HepG2 (cell line): ENCODE results near the gene DCP2. TPM values are rescaled to one million over a fixed set of nuclear protein-coding genes. Genes with fewer than 3 reads are reported as not detected.

ENCODE experiments used
- ATAC-seq: fragments of 200-7000 bp; cut with Tn5 transposase; 3 replicates; pipeline ENCODE4 v1.9.1; 2020; ENCODE audit warnings: mild to moderate bottlenecking, moderate library complexity
- BruUV-seq: library from RNA; stranded (reverse); fragments of 400-500 nt; replicated peaks from 2 replicates; lab custom pipeline; 2021; lab: Mats Ljungman, UMichigan
- CTCF ChIA-PET: fragments of 300-600 bp; formaldehyde crosslinking; extraction: SDS; loops from one replicate; lab custom pipeline; 2021; ENCODE audit warnings: low total read pairs, inconsistent platforms, low intra/inter-chr PET ratio; lab: Yijun Ruan, JAX
- POLR2A ChIA-PET: fragments of 350-600 bp; sonication (Branson Sonifier 250); formaldehyde crosslinking; loops from one replicate; lab custom pipeline; 2020; ENCODE audit warnings: antibody characterized with exemption, inconsistent platforms; lab: Yijun Ruan, JAX
- DNase-seq: peaks from one replicate; pipeline ENCODE4 v3.0.0-alpha.2; 2015; ENCODE audit warnings: low spot score
- FAIRE-seq: peaks from 3 replicates; lab custom pipeline; 2011; peaks lifted over from hg19 to GRCh38; lab: Jason Lieb, UNC
- H2AFZ ChIP-seq: one replicate; pipeline ENCODE4 v1.6.1; 2011; ENCODE audit warnings: low read length, inconsistent platforms
- H3K27ac ChIP-seq: fragments of 300-600 bp; 3 replicates; pipeline ENCODE4 v1.8.0; 2011; ENCODE audit warnings: mixed run types, mild to moderate bottlenecking, mixed read lengths, low read length, inconsistent platforms; ENCODE audit not compliant: insufficient read depth; ENCODE audit errors: extremely low read length
- H3K27me3 ChIP-seq, 2 experiments: fragments of 200-600 bp in 1 of 2; 2 replicates in 1 of 2; 3 replicates in 1 of 2; pipeline versions ENCODE4 v1.6.0 to v1.8.0; 2011; ENCODE audit warnings: low read length in 2 of 2, mild to moderate bottlenecking in 2 of 2, moderate library complexity in 2 of 2, inconsistent platforms in 1 of 2; ENCODE audit not compliant: insufficient read depth in 2 of 2, control insufficient read depth in 1 of 2
- H3K36me3 ChIP-seq, 2 experiments: fragments of 200-600 bp in 1 of 2; replicated peaks in 1 of 2; 2 replicates in 1 of 2; 3 replicates in 1 of 2; pipeline versions ENCODE4 v1.5.1 to v1.8.0; 2011; ENCODE audit warnings: low read length in 2 of 2, inconsistent platforms in 1 of 2; ENCODE audit not compliant: insufficient read depth in 2 of 2, control insufficient read depth in 1 of 2
- H3K4me1 ChIP-seq: 2 replicates; pipeline ENCODE4 v1.5.1; 2012; ENCODE audit warnings: low read length, inconsistent platforms; ENCODE audit not compliant: insufficient read depth
- H3K4me2 ChIP-seq: 2 replicates; pipeline ENCODE4 v1.6.0; 2011; ENCODE audit warnings: low read depth, low read length, inconsistent platforms
- H3K4me3 ChIP-seq, 3 experiments: fragments of 200-600 bp in 1 of 3; sonication (generic), shearing (Covaris generic) in 1 of 3; replicated peaks in 1 of 3; 2 replicates each; pipeline ENCODE4 v1.5.1; 2011 to 2016; ENCODE audit warnings: low read length in 3 of 3, inconsistent platforms in 2 of 3, low read depth in 2 of 3, mild to moderate bottlenecking in 2 of 3, control low read depth in 1 of 3, mixed read lengths in 1 of 3; ENCODE audit not compliant: insufficient read depth in 1 of 3
- H3K79me2 ChIP-seq: one replicate; pipeline ENCODE4 v1.6.1; 2011; ENCODE audit warnings: low read length, inconsistent platforms; ENCODE audit not compliant: insufficient read depth
- H3K9ac ChIP-seq: 2 replicates; pipeline ENCODE4 v1.6.0; 2011; ENCODE audit warnings: mild to moderate bottlenecking, low read depth, low read length, inconsistent platforms; ENCODE audit not compliant: insufficient read depth
- H3K9me3 ChIP-seq: 2 replicates; pipeline ENCODE4 v1.5.1; 2012; ENCODE audit warnings: mild to moderate bottlenecking, low read length
- H4K20me1 ChIP-seq: 2 replicates; pipeline ENCODE4 v1.6.0; 2011; ENCODE audit warnings: inconsistent platforms, mild to moderate bottlenecking, low read length, moderate library complexity; ENCODE audit not compliant: insufficient read depth
- ETV6 ChIP-seq: sonication (generic); formaldehyde crosslinking; conservative IDR thresholded peaks from 2 replicates; pipeline ENCODE4 v1.4.0; 2020; ENCODE audit warnings: missing genetic modification reagents
- GTF2F1 ChIP-seq: fragments of 150-350 bp; IDR thresholded peaks from 2 replicates; pipeline ENCODE4 v1.6.1; 2014; ENCODE audit warnings: low read length
- JUNB ChIP-seq: sonication (generic); formaldehyde crosslinking; IDR thresholded peaks from 2 replicates; pipeline ENCODE4 v1.8.0; 2022; ENCODE audit warnings: missing genetic modification reagents, mild to moderate bottlenecking, borderline replicate concordance
- KAT7 ChIP-seq: IDR thresholded peaks from 2 replicates; pipeline ENCODE4 v1.6.1; 2018; ENCODE audit warnings: borderline replicate concordance, missing compliant biosample characterization
- KLF15 ChIP-seq: sonication (generic); formaldehyde crosslinking; IDR thresholded peaks from 2 replicates; pipeline ENCODE4 v1.8.1; 2023; ENCODE audit warnings: borderline replicate concordance, mild to moderate bottlenecking, inconsistent platforms, missing genetic modification reagents, mixed read lengths
- MTF1 ChIP-seq: sonication (generic); formaldehyde crosslinking; IDR thresholded peaks from 2 replicates; pipeline ENCODE4 v1.5.0; 2020; ENCODE audit warnings: missing genetic modification reagents
- NR2F1 ChIP-seq, 2 experiments: fragments of 450-650 bp in 1 of 2; formaldehyde crosslinking in 1 of 2; IDR thresholded peaks; 2 replicates each; pipeline versions ENCODE4 v1.5.0 to v1.6.1; 2016 to 2020; ENCODE audit warnings: mild to moderate bottlenecking in 1 of 2, missing compliant biosample characterization in 1 of 2, missing genetic modification reagents in 1 of 2, moderate library complexity in 1 of 2
- PLSCR1 ChIP-seq: sonication (generic); formaldehyde crosslinking; IDR thresholded peaks from 2 replicates; pipeline ENCODE4 v1.5.0; 2020; ENCODE audit warnings: missing genetic modification reagents, mild to moderate bottlenecking, borderline replicate concordance
- POGZ ChIP-seq: sonication (generic); formaldehyde crosslinking; IDR thresholded peaks from 2 replicates; pipeline ENCODE4 v1.4.0; 2020; ENCODE audit warnings: mild to moderate bottlenecking, missing genetic modification reagents
- PTBP1 ChIP-seq: fragments of 200-400 bp; formaldehyde crosslinking; IDR thresholded peaks from 2 replicates; pipeline ENCODE4 v1.6.1; 2018; ENCODE audit warnings: low read length, low read depth; ENCODE audit not compliant: poor library complexity, severe bottlenecking
- SP5 ChIP-seq: IDR thresholded peaks from 2 replicates; pipeline ENCODE4 v1.6.1; 2016; ENCODE audit warnings: low read depth, borderline replicate concordance
- STAT6 ChIP-seq: sonication (generic); formaldehyde crosslinking; IDR thresholded peaks from 2 replicates; pipeline ENCODE4 v1.4.0; 2020; ENCODE audit warnings: missing genetic modification reagents, mild to moderate bottlenecking, borderline replicate concordance
- ZBTB42 ChIP-seq: sonication (generic); formaldehyde crosslinking; IDR thresholded peaks from 2 replicates; pipeline ENCODE4 v1.5.0; 2020; ENCODE audit warnings: mild to moderate bottlenecking, missing genetic modification reagents
- ZFP90 ChIP-seq: sonication (generic); formaldehyde crosslinking; IDR thresholded peaks from 2 replicates; pipeline ENCODE4 v1.8.0; 2022; ENCODE audit warnings: missing genetic modification reagents, mild to moderate bottlenecking, inconsistent platforms, borderline replicate concordance
- ZMAT3 ChIP-seq: sonication (generic); formaldehyde crosslinking; conservative IDR thresholded peaks from 2 replicates; pipeline ENCODE4 v1.7.0; 2021; ENCODE audit warnings: missing genetic modification reagents
- ZMYM4 ChIP-seq: sonication (generic); formaldehyde crosslinking; IDR thresholded peaks from 2 replicates; pipeline ENCODE4 v1.8.1; 2023; ENCODE audit warnings: mild to moderate bottlenecking, missing genetic modification reagents
- ZNF180 ChIP-seq: sonication (generic); formaldehyde crosslinking; IDR thresholded peaks from 2 replicates; pipeline ENCODE4 v1.4.0; 2020; ENCODE audit warnings: low read depth, missing genetic modification reagents, borderline replicate concordance
- ZNF264 ChIP-seq: sonication (generic); formaldehyde crosslinking; IDR thresholded peaks from 2 replicates; pipeline ENCODE4 v1.4.0; 2020; ENCODE audit warnings: missing genetic modification reagents
- ZNF709 ChIP-seq: sonication (generic); formaldehyde crosslinking; IDR thresholded peaks from 2 replicates; pipeline ENCODE4 v1.5.0; 2020; ENCODE audit warnings: mild to moderate bottlenecking, missing genetic modification reagents
- ZNF766 ChIP-seq: sonication (generic); formaldehyde crosslinking; IDR thresholded peaks from 2 replicates; pipeline ENCODE4 v1.5.0; 2020; ENCODE audit warnings: missing genetic modification reagents, borderline replicate concordance
- ZNF781 ChIP-seq: sonication (generic); formaldehyde crosslinking; IDR thresholded peaks from 2 replicates; pipeline ENCODE4 v1.5.1; 2020; ENCODE audit warnings: borderline replicate concordance, mild to moderate bottlenecking, missing genetic modification reagents; ENCODE audit errors: not compliant biosample characterization
- WGBS: methylation state at CpG from one replicate; pipeline ENCODE4 v1.1.6; 2017; ENCODE audit warnings: low lambda C conversion rate; 5-methylcytosine and 5-hydroxymethylcytosine counted together
- in situ Hi-C: cut with HindIII; loops from 2 replicates; pipeline ENCODE4 v1.10.0; 2017; ENCODE audit warnings: low pct_unique_long_range_greater_than_20kb; ENCODE audit not compliant: extremely low pct_ligation_motif_present
- intact Hi-C: fragments of 100-400 bp; cut with micrococcal nuclease; formaldehyde crosslinking; loops from one replicate; pipeline ENCODE4 v1.10.0; 2022; ENCODE audit not compliant: unreplicated experiment
- polyA plus RNA-seq, 8 experiments: library from polyadenylated mRNA; depleted of rRNA in 3 of 8; stranded (reverse) in 7 of 8; unstranded in 1 of 8; fragments of >200 nt; fragmentation: Illumina TruSeq in 4 of 8; extraction: Trizol in 4 of 8; gene quantifications; 2 replicates each; pipeline versions ENCODE4 v1.2.1 to v1.2.3, GENCODE V29; 2011 to 2016; ENCODE audit warnings: low read depth in 4 of 8, missing spikeins in 1 of 8, mixed read lengths in 1 of 8; ENCODE audit not compliant: insufficient read depth in 1 of 8
- total RNA-seq, 5 experiments: library from RNA; depleted of rRNA; stranded (reverse); fragments of >200 nt; fragmentation: Illumina TruSeq; extraction: Trizol; gene quantifications; 2 replicates each; pipeline ENCODE4 v1.2.3, GENCODE V29; 2016; ENCODE audit warnings: low read depth in 1 of 5
- TF ChIP-seq, protein P1 (sequence below): sonication (generic); formaldehyde crosslinking; IDR thresholded peaks from 2 replicates; pipeline ENCODE4 v1.4.0; 2020; ENCODE audit warnings: missing genetic modification reagents

The DCP2 gene
- total and polyA plus RNA-seq, 2 of the 13 experiments (the other 11 are each of a cell fraction or from before 2014, with no cell fraction given) = 16.2 to 63.4 TPM

GRCh38 chr5:113002423-113002822 is 25.8 kb downstream of the DCP2 start:
- H3K4me2 ChIP-seq = no peak overlapping the region
- intact Hi-C loops (no loop called here), in situ Hi-C loops (no loop called here)
- H3K79me2 ChIP-seq = peaks cover 16% of the 10 kb centered on the region
- no peak overlapping the region for H3K9ac ChIP-seq
- no TSS peak for BruUV-seq
- ChIA-PET CTCF (no interaction called here), POLR2A (interaction anchor here (1.3 to 1.5 kb wide), 2 partner anchors 17 to 26 kb away, joined by 4 read pairs; partner anchors contain the start of gene DCP2)
- H4K20me1 ChIP-seq = no peaks in the 10 kb centered on the region
- peaks cover 10 to 72% of the 10 kb centered on the region in 2 experiments for H3K36me3 ChIP-seq
- ATAC-seq = peak; percentile 89
- no peak overlapping the region for H3K4me3 ChIP-seq
- no peaks in the 10 kb centered on the region for H3K9me3 ChIP-seq
- FAIRE-seq = no peak
- peak; percentile 54 for DNase-seq
- peaks cover 29% of the 10 kb centered on the region for H3K4me1 ChIP-seq
- peak overlapping the region; percentile 56 for H3K27ac ChIP-seq
- no peaks in the 10 kb centered on the region for H3K27me3 ChIP-seq
- 76% methylated on average over 5 of the region's 5 CpGs for WGBS
- H2AFZ ChIP-seq = no peak overlapping the region
- TF ChIP-seq JUNB (CRISPR knock-in tag) = no peak
- TF ChIP-seq SP5 (CRISPR knock-in tag) = no peak
- TF ChIP-seq ZNF709 (CRISPR knock-in tag) = no peak
- no peak for TF ChIP-seq ZNF766 (CRISPR knock-in tag)
- TF ChIP-seq ZBTB42 (CRISPR knock-in tag) = no peak
- TF ChIP-seq, protein P1, sequence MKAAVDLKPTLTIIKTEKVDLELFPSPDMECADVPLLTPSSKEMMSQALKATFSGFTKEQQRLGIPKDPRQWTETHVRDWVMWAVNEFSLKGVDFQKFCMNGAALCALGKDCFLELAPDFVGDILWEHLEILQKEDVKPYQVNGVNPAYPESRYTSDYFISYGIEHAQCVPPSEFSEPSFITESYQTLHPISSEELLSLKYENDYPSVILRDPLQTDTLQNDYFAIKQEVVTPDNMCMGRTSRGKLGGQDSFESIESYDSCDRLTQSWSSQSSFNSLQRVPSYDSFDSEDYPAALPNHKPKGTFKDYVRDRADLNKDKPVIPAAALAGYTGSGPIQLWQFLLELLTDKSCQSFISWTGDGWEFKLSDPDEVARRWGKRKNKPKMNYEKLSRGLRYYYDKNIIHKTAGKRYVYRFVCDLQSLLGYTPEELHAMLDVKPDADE (CRISPR knock-in tag) = no peak
- no peak for TF ChIP-seq ZFP90 (CRISPR knock-in tag)
- TF ChIP-seq ZNF180 = no peak
- TF ChIP-seq KAT7 = no peak
- TF ChIP-seq ZNF264 = no peak
- TF ChIP-seq POGZ = no peak
- no peak for TF ChIP-seq MTF1 (CRISPR knock-in tag)
- peak; percentile 37; the same call in 1 of the 2 replicates for TF ChIP-seq ZMYM4 (CRISPR knock-in tag)
- no peak for TF ChIP-seq PTBP1
- TF ChIP-seq ZNF781 = no peak
- no peak for TF ChIP-seq ETV6 (CRISPR knock-in tag)
- TF ChIP-seq NR2F1 (CRISPR knock-in tag; IDR thresholded peaks at IDR 0.05) = peak in 1 of 2 experiments; percentile 77; a peak in 2 of 4 replicates
- no peak for TF ChIP-seq PLSCR1
- no peak for TF ChIP-seq GTF2F1
- TF ChIP-seq KLF15 (CRISPR knock-in tag) = no peak
- no peak for TF ChIP-seq ZMAT3 (CRISPR knock-in tag)
- TF ChIP-seq STAT6 (CRISPR knock-in tag) = no peak
